Activated naive CD8-positive, alpha-beta T cell treated with anti-CD3 and anti-CD28 coated beads, Interleukin-2, amount 50 U/mL, for 16 hours (primary cell): ENCODE results near the gene TXLNB.

ENCODE experiments used
- DNase-seq: peaks from one replicate; pipeline ENCODE4 v3.0.0-alpha.2; 2020; ENCODE audit warnings: low read depth, low spot score

Gene TXLNB

DNA sequence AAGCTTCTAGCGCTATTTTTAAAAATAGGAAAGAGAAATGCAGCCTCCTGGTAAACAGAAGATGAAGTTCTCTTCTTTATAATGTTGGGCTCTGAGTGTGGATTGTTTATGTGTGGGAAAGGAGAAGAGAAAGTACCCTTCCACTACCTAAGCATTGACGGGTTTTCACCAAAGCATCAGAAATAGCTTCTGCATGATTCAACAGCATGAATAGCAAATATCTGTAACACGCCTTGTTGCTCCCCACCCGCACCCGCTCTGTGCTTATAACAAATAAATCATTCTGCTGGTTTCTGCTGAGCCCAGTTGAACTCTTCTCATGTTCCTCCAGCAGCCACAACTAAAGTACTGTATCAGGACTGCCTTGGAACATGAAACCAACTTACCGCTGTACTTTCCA lies 20.7 kb downstream of the TXLNB start:
- no peak for DNase-seq

- no peak for DNase-seq
These were observed 21.5 kb downstream of the TXLNB start for GRCh38 chr6:139270249-139270648.

- DNase-seq: no peak
These were observed 26.1 kb downstream of the TXLNB start for GRCh38 chr6:139265512-139266190.

DNA sequence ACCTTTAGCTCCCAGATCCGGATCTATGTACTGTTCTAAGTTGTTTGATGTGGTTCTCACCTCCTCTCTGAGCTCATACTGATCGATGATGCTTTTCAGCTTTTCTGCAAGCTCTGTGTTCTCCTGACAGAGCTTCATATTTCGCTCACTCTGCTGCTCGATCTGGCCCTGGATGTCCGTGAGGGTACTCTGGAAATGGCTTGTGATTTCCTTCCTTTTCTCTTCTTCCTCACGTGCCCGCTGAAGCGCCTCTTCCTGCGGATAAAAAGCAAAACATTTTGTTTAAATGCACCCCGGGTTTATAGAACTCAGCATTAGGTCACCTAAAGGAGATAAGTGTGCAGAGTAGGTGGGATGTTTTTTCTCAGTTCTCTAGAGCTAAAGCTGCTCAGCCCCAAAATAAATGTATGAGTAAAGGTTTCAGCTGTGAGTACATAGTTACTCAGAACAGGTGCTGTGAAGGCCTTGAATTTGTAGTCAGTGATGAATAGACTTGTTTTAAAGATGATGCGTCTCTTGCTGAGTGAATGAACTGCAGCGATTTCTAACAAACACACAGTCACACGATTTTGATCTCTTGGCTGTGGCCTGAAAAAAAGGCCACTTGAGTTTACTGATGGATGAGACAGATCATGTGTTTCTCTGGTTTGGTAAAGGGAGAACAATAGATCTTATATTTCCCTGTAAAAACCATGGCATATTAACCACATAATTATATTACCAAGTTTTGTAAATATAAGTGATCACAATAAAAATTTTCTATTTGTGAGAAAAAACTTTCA lies 29.1 kb downstream of the TXLNB start:
- DNase-seq: no peak

DNA sequence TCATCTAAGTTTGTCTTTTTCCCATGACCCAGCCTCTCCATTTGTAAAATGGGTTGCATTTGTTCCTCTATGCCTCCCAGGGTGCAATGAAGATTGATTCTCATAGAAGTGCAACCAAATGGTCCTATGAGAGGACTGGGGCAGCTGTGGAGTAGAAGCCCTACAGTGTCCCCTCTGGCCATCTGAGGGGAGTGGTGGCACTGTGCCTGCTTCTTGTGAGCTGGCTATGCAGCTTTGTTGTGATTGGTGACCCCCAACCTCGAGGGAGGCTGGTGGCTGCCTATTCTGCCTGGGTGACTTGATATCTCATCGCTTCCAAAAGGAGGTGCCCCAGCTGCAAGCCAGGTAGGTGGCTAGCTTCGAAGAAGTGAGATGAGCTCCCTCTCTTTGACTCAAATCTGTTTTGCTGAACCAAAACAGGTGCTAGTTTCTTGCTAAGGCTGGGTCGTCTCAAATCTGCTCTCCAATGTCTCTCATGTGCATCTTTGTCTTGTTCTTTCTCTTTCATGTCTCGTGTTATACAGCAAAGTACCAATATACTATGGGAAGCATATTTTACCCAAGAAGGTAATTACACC lies 33.9 kb downstream of the TXLNB start:
- no peak for DNase-seq

- DNase-seq: no peak
These were observed 34.5 kb downstream of the TXLNB start for GRCh38 chr6:139257291-139257690.

DNA sequence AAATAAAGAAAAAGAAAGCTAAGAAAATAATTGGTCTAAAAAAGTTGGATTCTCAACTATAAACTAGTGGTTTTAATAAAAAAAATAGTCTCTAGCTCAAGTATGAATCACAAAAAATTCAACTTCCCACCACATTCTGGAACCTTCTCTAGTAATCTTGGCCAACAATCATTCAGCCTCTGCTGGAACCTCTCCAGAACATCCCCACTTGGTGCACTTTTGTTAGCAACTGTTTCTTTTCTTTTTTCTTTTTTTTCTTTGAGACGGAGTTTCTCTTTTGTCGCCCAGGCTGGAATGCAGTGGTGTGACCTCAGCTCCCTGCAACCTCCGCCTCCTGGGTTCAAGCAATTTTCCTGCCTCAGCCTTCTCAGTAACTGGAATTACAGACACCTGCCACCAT lies 35.7 kb downstream of the TXLNB start:
- no peak for DNase-seq

DNA sequence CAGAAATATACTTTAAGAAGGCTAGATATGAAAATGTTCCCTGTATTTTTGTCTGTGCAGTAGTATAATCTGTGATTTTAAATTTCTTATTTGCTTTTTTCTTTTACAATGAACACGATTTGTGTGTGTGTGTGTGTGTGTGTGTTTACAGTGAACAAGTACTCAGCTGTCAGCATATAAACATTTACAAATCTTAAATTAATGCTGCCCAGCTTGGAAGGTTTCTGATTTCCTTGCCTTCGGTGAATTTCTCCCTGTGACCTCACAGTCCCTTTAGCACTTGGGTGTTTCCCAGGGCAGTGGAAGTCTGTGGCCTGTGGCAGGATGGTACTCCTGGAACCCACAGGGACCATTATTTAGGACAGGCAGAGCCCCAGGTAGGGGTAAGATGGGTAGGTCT lies 37.6 kb downstream of the TXLNB start:
- DNase-seq: no peak

GRCh38 chr6:139253656-139254055 lies 38.1 kb downstream of the TXLNB start:
- no peak for DNase-seq

GRCh38 chr6:139251691-139252390 lies 40.0 kb downstream of the TXLNB start:
- no peak for DNase-seq

- no peak for DNase-seq
These were observed 40.6 kb downstream of the TXLNB start for GRCh38 chr6:139251045-139251690.

- no peak for DNase-seq
These were observed 41.3 kb downstream of the TXLNB start for GRCh38 chr6:139250296-139251044.

GRCh38 chr6:139249395-139249794 lies 42.4 kb downstream of the TXLNB start:
- no peak for DNase-seq

DNA sequence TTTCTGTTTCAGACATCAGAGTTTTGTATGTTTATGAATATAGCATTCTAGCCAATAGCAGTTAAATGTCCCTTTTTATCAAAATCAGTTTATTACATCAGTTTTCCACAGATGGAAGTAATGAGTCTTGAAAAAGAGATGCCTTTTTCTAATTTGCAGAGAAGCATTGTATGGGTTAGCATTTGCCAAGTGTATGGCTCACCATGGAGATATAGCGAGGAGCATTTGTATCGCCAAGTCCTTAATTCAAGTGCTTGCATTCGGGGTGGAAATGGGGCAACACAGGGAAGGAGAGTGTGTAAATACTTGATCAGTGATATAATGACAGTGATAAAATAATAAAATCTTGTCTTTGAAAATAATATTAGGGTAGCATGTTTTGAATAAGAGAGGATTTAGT lies 42.9 kb downstream of the TXLNB start:
- DNase-seq: no peak

GRCh38 chr6:139247618-139248017 lies 44.2 kb downstream of the TXLNB start:
- DNase-seq: no peak

- no peak for DNase-seq
These were observed 48.3 kb downstream of the TXLNB start for GRCh38 chr6:139243536-139243935.

DNA sequence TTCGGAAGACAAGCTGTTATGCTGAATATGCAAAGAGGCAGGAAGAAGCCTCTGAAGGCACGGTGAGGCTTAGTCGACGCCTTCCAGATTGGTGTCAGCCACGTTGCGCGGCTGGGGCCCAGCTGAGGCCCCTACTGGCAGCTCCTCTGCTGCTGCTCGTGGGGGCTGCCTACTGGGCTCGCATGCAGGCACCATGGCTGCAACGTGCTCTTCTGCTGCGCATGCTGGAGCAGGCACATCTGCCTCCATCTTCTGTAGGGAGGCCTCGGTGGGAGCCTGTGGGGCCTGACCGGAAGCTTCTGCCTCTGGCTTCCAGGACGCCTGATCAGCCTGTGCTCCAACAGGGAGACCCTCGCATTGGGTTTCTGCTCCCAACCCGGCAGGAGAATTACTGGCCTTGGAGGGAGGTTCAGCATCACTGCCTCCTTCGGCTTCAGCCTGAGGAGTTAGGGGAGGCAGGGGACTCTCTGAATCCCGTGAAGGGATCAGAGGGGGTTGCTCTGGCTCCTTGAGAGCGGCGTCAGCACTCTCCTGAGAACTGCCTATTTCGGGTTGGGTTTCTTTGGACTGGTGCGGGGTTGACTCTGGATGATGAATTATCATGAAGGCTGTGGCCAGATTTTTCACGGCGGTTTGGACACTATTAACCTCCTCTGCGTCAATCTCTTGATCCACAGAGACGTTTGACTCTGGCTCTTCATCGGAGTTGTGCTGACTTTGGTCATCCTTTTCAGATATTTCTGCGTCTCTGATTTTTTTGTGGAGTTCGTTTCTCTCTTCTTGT lies 49.1 kb downstream of the TXLNB start:
- no peak for DNase-seq

DNA sequence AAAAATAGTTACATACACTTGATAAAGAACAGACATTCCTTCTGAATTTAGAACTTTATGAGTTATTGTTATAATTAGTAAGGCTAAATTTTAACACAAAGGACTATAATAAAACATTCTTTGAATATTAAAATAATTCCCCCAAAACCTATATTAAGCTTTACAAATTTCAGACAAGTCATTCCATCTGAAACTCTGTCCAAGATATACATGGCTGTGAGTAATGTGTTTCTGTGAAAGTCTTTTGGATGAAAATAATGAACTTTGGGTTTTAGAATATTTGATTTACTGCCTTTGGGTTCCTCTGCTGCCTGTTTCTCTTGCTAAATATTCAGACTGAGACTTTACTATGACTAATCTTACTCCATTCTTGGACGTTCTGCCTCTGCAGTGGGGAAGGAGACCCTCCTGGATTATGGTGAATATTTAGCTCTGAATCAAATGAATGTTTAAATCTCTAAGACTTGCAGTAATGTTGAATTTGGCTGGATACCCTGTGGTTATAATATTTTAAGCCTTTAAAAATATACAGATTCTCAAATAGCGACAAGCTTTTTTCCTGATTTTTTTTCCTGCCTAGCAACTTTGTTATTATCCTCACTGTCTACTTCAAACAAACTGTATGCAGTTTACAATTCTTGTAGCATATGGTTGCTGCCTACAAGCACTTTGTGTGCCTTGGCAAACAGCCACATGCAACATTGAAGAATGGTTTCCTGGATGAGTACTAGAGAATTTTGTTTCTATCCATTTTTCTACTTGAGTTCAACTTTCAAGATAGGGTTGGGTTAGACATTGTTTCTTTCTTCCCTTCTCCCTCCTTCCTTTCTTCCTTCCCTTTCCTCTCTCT lies 51.4 kb downstream of the TXLNB start:
- DNase-seq: no peak

DNA sequence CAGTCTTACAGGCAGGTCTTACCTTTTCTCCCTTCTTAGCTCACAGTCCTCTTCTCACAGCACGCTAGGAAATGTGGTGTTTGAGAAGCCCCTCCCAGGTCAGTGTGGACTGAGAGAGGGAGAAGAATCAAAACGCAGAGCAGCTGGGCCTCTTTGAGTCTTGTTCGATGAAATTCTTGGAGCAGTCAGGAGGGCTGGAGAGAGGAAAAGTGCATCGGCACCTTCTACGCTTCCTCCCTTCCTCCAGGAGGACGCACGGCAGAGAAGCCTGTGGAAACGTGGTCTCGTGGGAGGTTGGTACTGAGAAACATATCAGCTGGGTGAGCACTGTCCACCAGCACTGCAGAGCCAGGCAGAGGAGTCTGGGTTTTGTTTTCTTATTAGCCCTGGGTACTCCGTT lies 52.7 kb downstream of the TXLNB start:
- DNase-seq: no peak
